Prostate gland (tissue), 2 donors: ENCODE data around the gene APBB3. TPM values are rescaled to one million over a fixed set of nuclear protein-coding genes. Genes with fewer than 3 reads are reported as not detected.

Experiments used
- DNase-seq: peaks from one replicate; pipeline ENCODE4 v3.0.0-alpha.2; 2019; ENCODE audit warnings: low spot score
- H3K27ac ChIP-seq, 2 donors: fragments of 200-600 bp; sonication (generic); 2 replicates each; pipeline ENCODE4 v1.5.1; 2017 to 2019
- H3K27me3 ChIP-seq: fragments of 200-600 bp; sonication (generic); replicated peaks from 2 replicates; pipeline ENCODE4 v1.5.1; 2019; ENCODE audit not compliant: insufficient read depth
- H3K36me3 ChIP-seq, 2 donors: fragments of 200-600 bp; sonication (generic); 1 replicate in 1 of 2; 2 replicates in 1 of 2; pipeline versions ENCODE4 v1.5.1 to v1.8.1; 2017 to 2019
- H3K4me1 ChIP-seq: fragments of 200-600 bp; sonication (generic); replicated peaks from 2 replicates; pipeline ENCODE4 v1.5.1; 2019
- H3K4me3 ChIP-seq, 2 donors: fragments of 200-600 bp; sonication (generic); 2 replicates each; pipeline ENCODE4 v1.5.1; 2017 to 2019
- H3K9me3 ChIP-seq: fragments of 200-600 bp; sonication (generic); 2 replicates; pipeline ENCODE4 v1.5.1; 2017
- CTCF ChIP-seq, 4 experiments: fragments of 200-600 bp in 2 of 4; fragments of 450-650 bp in 2 of 4; sonication (generic) in 2 of 4; IDR thresholded peaks; 1 replicate in 3 of 4; 2 replicates in 1 of 4; pipeline ENCODE4 v1.5.1; 2016 to 2019; ENCODE audit warnings: antibody characterized with exemption in 4 of 4, mild to moderate bottlenecking in 2 of 4, moderate library complexity in 2 of 4
- POLR2A ChIP-seq: fragments of 450-650 bp; IDR thresholded peaks from one replicate; pipeline ENCODE4 v1.6.1; 2016; ENCODE audit warnings: antibody characterized with exemption, mild to moderate bottlenecking
- POLR2AphosphoS5 ChIP-seq: sonication (generic); formaldehyde crosslinking; IDR thresholded peaks from one replicate; pipeline ENCODE4 v1.6.1; 2017; ENCODE audit warnings: antibody characterized with exemption
- WGBS: methylation state at CpG from one replicate; pipeline ENCODE4 v1.1.5; 2018; 5-methylcytosine and 5-hydroxymethylcytosine counted together
- intact Hi-C: fragments of 100-400 bp; cut with DNase I; formaldehyde crosslinking; loops from one replicate; pipeline ENCODE4 v1.14.2; 2022
- total RNA-seq, 2 donors: library from RNA; depleted of rRNA; stranded (reverse); fragments of >200 nt; gene quantifications; one replicate each; pipeline ENCODE4 v1.1.0, GENCODE V29; 2016

The APBB3 gene
- total RNA-seq, 2 donors from 2014 or later, result 23.7 to 70.7 TPM

- Histone ChIP-seq H3K9me3 (no peaks in the 10 kb centered on the region), H3K4me3 (no peak overlapping the region), H3K36me3 (no peaks in the 10 kb centered on the region), H3K4me1 (no peaks in the 10 kb centered on the region), H3K27me3 (no peaks in the 10 kb centered on the region), H3K27ac (no peak overlapping the region)
- WGBS, result 69% methylated on average over 2 of the region's 2 CpGs
- DNase-seq, result no peak
- intact Hi-C loops, result no loop called here
- TF ChIP-seq POLR2A (no peak), CTCF (IDR thresholded peaks at IDR 0.05) (no peak), POLR2AphosphoS5 (no peak)
These were observed 12.4 kb upstream of the APBB3 start for GRCh38 chr5:140576776-140577201.

DNA sequence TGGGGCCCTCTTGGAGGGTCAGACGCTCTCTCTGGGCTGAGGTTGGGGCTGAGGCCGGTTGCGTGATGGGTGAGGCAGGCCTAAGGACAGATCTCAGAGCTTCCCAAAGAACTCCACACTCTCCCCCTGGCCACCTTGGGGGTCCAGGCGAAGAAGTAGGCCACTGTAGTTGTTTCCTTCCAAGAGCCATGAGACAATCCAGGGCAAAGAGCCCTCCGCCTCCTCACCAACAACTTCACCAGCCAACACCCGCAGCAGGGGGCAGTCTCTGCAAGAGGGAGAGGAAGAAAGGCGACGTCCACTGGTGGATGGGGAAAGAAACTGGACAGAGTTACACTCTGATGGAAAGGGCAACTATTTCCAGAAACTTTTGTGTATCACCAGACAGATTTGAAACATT lies 10.9 kb upstream of the APBB3 start:
- no peak overlapping the region for H3K27ac ChIP-seq
- 81% methylated on average over 8 of the region's 8 CpGs for WGBS
- TF ChIP-seq POLR2A (no peak), CTCF (IDR thresholded peaks at IDR 0.05) (peak in 3 of 4 experiments; percentile 21 to 43 (median 38))
- H3K4me3 ChIP-seq, result no peak overlapping the region
- no peaks in the 10 kb centered on the region for H3K4me1 ChIP-seq
- H3K9me3 ChIP-seq, result no peaks in the 10 kb centered on the region
- DNase-seq, result peak; percentile 40
- H3K36me3 ChIP-seq, result no peaks in the 10 kb centered on the region
- no peaks in the 10 kb centered on the region for H3K27me3 ChIP-seq
- intact Hi-C loops, result no loop called here

GRCh38 chr5:140574165-140574564 lies 9.8 kb upstream of the APBB3 start:
- intact Hi-C loops, result no loop called here
- Histone ChIP-seq H3K9me3 (no peaks in the 10 kb centered on the region), H3K36me3 (no peaks in the 10 kb centered on the region), H3K4me3 (no peak overlapping the region), H3K27ac (no peak overlapping the region), H3K27me3 (no peaks in the 10 kb centered on the region), H3K4me1 (no peaks in the 10 kb centered on the region)
- TF ChIP-seq POLR2AphosphoS5 (no peak), CTCF (IDR thresholded peaks at IDR 0.05) (no peak), POLR2A (no peak)
- no peak for DNase-seq
- 49% methylated on average over 3 of the region's 3 CpGs for WGBS

DNA sequence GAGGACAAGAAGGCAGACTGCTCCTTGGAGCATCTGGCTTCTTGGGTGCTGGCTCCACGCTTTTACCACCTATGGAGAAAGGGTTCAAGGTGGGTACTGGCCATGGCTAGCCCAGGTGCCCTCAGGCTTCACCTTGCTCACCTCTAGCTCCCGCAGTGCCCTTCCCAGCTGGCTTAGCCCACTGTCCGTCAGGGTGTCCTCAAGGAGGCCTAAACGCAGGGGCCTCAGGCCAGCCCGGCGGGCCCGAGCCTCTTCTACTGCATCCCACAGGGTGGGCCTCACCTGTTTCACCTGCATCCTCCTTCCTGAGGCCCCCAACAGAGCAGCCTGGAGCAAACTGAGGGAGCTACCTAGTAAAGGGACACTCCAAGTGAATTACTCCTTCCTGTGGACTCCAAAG lies 9.3 kb upstream of the APBB3 start:
- no peaks in the 10 kb centered on the region for H3K36me3 ChIP-seq
- TF ChIP-seq POLR2AphosphoS5 (no peak), CTCF (IDR thresholded peaks at IDR 0.05) (no peak), POLR2A (no peak)
- no peak overlapping the region for H3K27ac ChIP-seq
- H3K27me3 ChIP-seq, result no peaks in the 10 kb centered on the region
- 90% methylated on average over 7 of the region's 7 CpGs for WGBS
- H3K4me1 ChIP-seq, result no peaks in the 10 kb centered on the region
- intact Hi-C loops, result no loop called here
- no peaks in the 10 kb centered on the region for H3K9me3 ChIP-seq
- no peak overlapping the region for H3K4me3 ChIP-seq
- DNase-seq, result no peak

DNA sequence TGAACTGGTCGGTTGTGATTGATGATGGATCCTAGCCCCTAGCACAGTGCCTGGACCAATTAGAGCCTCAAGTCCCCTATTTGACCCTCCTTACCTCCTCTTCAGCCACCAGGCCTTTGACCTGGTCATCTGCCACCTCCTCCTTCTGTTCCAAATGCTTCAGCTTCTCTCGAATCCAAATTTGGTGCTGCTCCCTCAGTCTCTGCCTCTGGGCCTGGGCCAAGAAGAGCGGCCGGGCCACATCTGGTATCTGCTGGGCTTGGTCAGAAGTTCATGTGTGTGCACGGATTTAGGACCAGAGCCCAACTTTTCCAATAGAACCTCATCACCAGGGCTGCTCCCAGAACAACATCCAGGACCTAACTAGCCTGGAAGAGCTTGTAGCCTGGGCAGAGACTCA lies 6.7 kb upstream of the APBB3 start:
- no peak for TF ChIP-seq CTCF (IDR thresholded peaks at IDR 0.05)
- no peak for TF ChIP-seq POLR2AphosphoS5
- no peak for TF ChIP-seq POLR2A
- Histone ChIP-seq H3K36me3 (no peaks in the 10 kb centered on the region), H3K9me3 (no peaks in the 10 kb centered on the region), H3K4me3 (no peak overlapping the region), H3K27me3 (no peaks in the 10 kb centered on the region), H3K27ac (no peak overlapping the region), H3K4me1 (no peaks in the 10 kb centered on the region)
- intact Hi-C loops, result no loop called here
- DNase-seq, result no peak
- WGBS, result 55% methylated on average over 5 of the region's 5 CpGs
